Measurements from ENCODE around the gene ZSWIM4. TPM values are rescaled to one million over a fixed set of nuclear protein-coding genes. Genes with fewer than 3 reads are reported as not detected.

The ZSWIM4 gene
- total RNA-seq, 2 donors from 2014 or later = 9.7 to 14.2 TPM

DNA sequence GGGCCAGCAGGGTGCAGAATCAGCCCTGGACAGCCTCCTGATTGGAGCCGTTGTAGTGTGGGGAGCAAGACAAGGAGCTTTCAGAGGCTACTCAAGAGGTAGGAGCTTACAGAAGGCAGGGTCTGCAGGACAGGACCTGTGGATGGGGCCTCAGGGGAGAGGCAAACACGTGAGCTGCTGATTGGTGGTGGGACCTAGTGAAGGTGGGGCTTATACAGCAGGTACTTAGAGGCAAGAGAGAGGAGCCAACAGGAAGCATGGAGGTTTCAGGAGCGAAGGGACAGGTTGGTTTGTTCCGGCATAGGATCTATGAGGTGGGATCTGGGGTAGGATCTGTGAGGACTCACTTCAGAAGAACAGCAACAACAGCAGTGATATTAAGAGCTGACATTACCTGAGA, 32.4 kb downstream of the ZSWIM4 start:
- no peak for DNase-seq (ENCODE audit: low spot score)
- no peaks in the 10 kb centered on the region for H3K36me3 ChIP-seq
- no peaks in the 10 kb centered on the region for H3K4me1 ChIP-seq (replicated peaks)
- no peak overlapping the region for H3K4me3 ChIP-seq
- no peak overlapping the region for H3K27ac ChIP-seq
- no peaks in the 10 kb centered on the region for H3K9me3 ChIP-seq
- no peaks in the 10 kb centered on the region for H3K27me3 ChIP-seq (replicated peaks; ENCODE audit: insufficient read depth)
- TF ChIP-seq POLR2AphosphoS5 (IDR thresholded peaks at IDR 0.05) (no peak), POLR2A (IDR thresholded peaks at IDR 0.05) (no peak)
- TF ChIP-seq, protein P1, sequence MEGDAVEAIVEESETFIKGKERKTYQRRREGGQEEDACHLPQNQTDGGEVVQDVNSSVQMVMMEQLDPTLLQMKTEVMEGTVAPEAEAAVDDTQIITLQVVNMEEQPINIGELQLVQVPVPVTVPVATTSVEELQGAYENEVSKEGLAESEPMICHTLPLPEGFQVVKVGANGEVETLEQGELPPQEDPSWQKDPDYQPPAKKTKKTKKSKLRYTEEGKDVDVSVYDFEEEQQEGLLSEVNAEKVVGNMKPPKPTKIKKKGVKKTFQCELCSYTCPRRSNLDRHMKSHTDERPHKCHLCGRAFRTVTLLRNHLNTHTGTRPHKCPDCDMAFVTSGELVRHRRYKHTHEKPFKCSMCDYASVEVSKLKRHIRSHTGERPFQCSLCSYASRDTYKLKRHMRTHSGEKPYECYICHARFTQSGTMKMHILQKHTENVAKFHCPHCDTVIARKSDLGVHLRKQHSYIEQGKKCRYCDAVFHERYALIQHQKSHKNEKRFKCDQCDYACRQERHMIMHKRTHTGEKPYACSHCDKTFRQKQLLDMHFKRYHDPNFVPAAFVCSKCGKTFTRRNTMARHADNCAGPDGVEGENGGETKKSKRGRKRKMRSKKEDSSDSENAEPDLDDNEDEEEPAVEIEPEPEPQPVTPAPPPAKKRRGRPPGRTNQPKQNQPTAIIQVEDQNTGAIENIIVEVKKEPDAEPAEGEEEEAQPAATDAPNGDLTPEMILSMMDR (IDR thresholded peaks at IDR 0.05) = no peak
- intact Hi-C loops (cut with DNase I) = no loop called here
- 65% methylated on average over 4 of the region's 4 CpGs for WGBS

DNA sequence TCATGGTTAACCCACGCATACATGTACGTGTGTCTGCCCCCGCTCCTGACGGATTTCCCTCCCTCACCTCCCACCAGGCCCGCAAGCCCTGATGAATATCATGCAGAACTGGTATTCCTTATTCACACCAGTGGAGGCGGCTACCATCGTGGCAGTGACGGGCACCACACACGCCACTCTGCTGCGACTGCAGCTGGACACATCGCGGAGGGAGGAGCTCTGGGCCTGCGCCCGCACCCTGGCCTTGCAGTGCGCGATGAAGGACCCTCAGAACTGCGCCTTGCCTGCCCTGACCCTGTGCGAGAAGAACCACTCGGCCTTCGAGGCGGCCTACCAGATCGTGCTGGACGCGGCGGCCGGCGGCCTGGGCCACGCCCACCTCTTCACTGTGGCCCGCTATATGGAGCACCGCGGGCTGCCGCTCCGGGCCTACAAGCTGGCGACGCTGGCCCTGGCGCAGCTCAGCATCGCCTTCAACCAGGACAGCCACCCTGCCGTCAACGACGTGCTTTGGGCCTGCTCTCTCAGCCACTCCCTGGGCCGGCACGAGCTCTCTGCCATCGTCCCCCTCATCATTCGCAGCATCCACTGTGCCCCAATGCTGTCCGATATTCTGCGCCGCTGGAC, 35.0 kb downstream of the ZSWIM4 start:
- Histone ChIP-seq H3K36me3 (no peaks in the 10 kb centered on the region), H3K9me3 (no peaks in the 10 kb centered on the region), H3K4me3 (no peak overlapping the region), H3K4me1 (replicated peaks) (peaks cover 9% of the 10 kb centered on the region), H3K27ac (no peak overlapping the region), H3K27me3 (replicated peaks; ENCODE audit: insufficient read depth) (no peaks in the 10 kb centered on the region)
- WGBS = 91% methylated on average over 47 of the region's 47 CpGs
- intact Hi-C loops (cut with DNase I) = no loop called here
- DNase-seq (ENCODE audit: low spot score) = no peak
- TF ChIP-seq, protein P1 (IDR thresholded peaks at IDR 0.05) = no peak
- TF ChIP-seq POLR2A (IDR thresholded peaks at IDR 0.05) (no peak), POLR2AphosphoS5 (IDR thresholded peaks at IDR 0.05) (no peak)

DNA sequence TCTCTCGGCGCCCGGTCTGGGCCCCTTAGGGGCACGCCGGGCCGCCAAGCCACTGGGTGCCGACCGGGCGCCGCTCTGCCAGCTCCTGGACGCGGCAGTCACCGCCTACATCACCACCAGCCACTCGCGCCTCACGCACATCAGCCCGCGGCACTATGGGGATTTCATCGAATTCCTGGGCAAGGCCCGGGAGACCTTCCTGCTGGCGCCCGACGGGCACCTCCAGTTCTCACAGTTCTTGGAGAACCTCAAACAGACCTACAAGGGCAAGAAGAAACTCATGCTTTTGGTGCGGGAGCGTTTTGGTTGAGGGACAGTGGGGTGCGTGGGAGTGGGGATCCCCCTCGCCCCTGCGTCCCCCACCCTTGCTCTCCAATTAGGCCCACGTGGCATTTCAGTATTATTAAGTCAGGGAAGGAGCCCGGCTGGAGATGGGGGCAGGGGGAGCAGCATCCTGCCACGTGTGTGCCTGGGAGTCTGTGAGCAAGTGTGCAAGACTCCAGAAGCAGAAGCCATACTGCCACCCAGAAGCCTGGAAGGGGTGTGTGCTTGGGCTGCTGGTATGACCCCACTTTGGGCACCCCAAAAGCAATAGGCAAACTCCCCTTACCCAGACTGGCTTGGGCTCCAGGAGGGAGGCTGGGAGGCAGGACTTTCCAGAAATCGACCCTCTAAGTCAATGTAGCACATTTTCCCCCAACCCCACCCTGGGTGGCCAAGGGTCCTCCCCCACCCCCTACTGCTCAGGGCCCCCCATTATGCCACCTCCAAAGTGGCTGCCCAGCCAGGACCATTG, 35.7 kb downstream of the ZSWIM4 start:
- DNase-seq (ENCODE audit: low spot score) = no peak
- no peak overlapping the region for H3K27ac ChIP-seq
- H3K9me3 ChIP-seq = no peaks in the 10 kb centered on the region
- 87% methylated on average over 32 of the region's 32 CpGs for whole genome bisulfite sequencing
- intact Hi-C loops (cut with DNase I) = no loop called here
- peaks cover 9% of the 10 kb centered on the region for H3K4me1 ChIP-seq (replicated peaks)
- H3K4me3 ChIP-seq = no peak overlapping the region
- peaks cover under 1 to 4% of the 10 kb centered on the region in 2 donors for H3K36me3 ChIP-seq
- no peaks in the 10 kb centered on the region for H3K27me3 ChIP-seq (replicated peaks; ENCODE audit: insufficient read depth)
- no peak for TF ChIP-seq POLR2AphosphoS5 (IDR thresholded peaks at IDR 0.05)
- TF ChIP-seq POLR2A (IDR thresholded peaks at IDR 0.05) = no peak
- TF ChIP-seq, protein P1 (IDR thresholded peaks at IDR 0.05) = no peak

DNA sequence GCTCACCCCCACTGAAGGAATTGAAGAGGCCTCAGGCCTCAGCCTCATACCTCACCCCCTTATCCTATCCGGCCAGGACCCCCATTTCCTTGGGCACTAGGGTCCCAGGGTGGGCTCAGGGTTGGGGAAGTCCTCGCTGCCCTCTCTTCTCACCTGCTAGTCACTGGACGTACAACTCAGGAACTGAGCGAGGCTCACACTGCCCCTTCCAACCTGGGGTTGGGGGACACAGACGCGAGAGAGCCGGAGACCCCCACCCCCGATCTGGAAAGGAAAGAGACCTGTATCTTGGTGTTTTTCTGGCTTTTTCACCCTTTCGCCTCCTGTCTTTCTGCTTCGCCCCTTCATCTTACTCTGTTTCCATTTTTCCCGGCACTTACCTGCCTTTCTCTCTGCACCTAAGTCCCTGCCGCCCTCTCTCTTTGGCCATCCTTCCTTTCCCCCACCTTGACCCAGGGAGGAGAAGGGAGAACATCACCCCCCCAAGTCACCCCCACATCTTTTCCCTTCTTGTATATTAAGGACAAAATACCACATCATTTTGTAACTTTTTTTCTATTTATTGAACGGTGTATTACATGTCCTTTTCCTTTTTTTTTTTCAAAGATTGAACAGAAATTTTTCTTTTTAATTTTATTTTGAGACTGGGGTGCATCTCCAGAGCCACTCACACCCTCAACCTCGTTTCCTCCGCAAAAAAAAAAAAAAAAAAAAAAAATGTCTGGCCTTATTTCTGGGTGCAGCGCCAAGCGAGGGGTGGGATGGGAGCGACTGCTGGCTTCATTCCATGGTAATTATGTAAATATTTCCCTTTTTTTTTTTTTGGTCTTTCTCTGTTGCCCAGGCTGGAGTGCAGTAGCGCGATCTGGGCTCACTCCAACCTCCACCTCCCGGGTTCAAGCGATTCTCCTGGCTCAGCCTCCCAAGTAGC, 36.6 kb downstream of the ZSWIM4 start:
- no peaks in the 10 kb centered on the region for H3K9me3 ChIP-seq
- intact Hi-C loops (cut with DNase I) = no loop called here
- peaks cover 5 to 6% of the 10 kb centered on the region in 2 donors for H3K36me3 ChIP-seq
- peaks cover 12% of the 10 kb centered on the region for H3K4me1 ChIP-seq (replicated peaks)
- no peak overlapping the region for H3K27ac ChIP-seq
- no peak for DNase-seq (ENCODE audit: low spot score)
- H3K27me3 ChIP-seq (replicated peaks; ENCODE audit: insufficient read depth) = no peaks in the 10 kb centered on the region
- TF ChIP-seq, protein P1 (IDR thresholded peaks at IDR 0.05) = no peak
- no peak for TF ChIP-seq POLR2A (IDR thresholded peaks at IDR 0.05)
- no peak for TF ChIP-seq POLR2AphosphoS5 (IDR thresholded peaks at IDR 0.05)
- H3K4me3 ChIP-seq = no peak overlapping the region
- WGBS = 77% methylated on average over 22 of the region's 22 CpGs

Data from prostate gland (tissue), 2 donors.